Forelimb muscle (tissue), 1 donor: ENCODE results near the gene CDKAL1. TPM values are rescaled to one million over a fixed set of nuclear protein-coding genes. Genes with fewer than 3 reads are reported as not detected.

ENCODE experiments used
- DNase-seq: peaks from one replicate; pipeline ENCODE4 v3.0.0-alpha.2; 2013; ENCODE audit warnings: low read depth
- polyA plus RNA-seq: library from polyadenylated mRNA; unstranded; fragments of 120-200 nt; gene quantifications from one replicate; pipeline ENCODE4 v1.2.1, GENCODE V29; 2013; ENCODE audit not compliant: insufficient read length

The CDKAL1 gene
- polyA plus RNA-seq, 1 donor: 12.7 TPM

GRCh38 chr6:21102624-21103023 is 568.4 kb downstream of the CDKAL1 start:
- DNase-seq: no peak

- DNase-seq: no peak
These were observed 569.5 kb downstream of the CDKAL1 start for GRCh38 chr6:21103626-21104224.

DNA sequence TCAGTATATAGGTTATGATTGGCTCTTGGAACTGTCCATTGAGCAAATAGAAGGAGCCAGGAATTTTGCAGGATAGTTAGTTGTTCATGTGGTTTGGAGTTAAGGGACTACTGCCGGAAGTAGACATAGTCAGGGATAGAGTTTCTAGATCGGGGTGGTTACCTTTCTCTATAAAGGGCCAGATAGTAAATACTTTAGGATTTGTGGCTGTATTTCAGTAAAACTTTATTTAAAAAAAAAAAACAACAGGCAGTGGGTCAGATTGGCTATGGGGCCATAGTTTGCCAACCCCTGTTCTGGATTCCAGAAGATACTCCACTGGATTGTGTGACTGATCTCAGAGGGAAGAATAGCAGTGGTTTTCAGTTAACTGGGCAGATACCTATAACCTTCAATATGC is 570.0 kb downstream of the CDKAL1 start:
- no peak for DNase-seq

GRCh38 chr6:21107796-21108195 is 573.5 kb downstream of the CDKAL1 start:
- no peak for DNase-seq

GRCh38 chr6:21109391-21110178 is 575.3 kb downstream of the CDKAL1 start:
- DNase-seq: peak; percentile 49

DNA sequence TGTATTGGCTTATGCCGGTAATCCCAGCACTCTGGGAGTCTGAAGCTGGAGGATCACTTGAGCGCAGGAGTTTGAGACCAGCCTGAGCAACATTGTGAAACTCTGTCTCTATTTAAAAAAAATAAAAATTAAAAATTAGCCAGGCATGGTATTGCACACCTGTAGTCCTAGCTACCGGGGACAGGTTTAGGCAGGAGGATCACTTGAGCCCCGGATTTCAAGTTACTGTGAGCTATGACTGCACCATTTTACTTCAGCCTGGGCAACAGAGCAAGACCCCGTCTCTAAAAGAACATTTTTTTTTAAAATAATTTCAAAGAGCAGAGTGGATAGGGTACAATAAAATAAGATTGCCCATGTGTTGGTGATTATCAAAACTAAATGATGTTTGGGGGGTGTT is 576.4 kb downstream of the CDKAL1 start:
- no peak for DNase-seq

DNA sequence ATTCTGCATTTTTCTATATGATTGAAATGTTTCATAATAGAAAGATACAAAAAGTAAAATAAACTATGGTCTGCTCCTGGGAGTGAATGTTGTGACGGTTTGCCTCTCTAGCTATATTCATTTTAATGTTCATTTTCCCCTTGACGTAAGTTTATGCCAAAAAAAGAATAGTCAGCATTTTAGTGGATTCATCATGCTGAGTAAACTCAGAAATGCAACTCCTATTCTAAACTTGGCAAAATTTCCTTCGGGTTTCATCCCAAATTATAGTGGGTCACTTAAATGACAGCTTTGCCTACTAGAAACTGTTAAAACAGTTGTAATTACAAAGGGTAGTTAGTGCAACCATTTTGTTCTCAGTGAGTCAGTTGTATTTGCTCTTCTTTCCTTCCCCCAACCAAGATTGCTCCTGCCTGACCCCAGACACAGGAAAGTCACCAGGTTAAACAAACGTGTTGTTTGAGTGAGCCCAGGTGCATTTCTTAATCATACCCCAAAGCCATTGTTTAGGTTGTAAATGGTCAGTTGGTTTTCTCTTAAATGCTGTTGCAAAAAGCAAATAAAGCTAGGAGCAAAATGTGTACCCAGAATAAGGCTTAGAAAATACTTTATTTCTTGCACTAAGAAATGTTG is 577.0 kb downstream of the CDKAL1 start:
- DNase-seq: no peak

GRCh38 chr6:21115111-21115510 is 580.9 kb downstream of the CDKAL1 start:
- DNase-seq: no peak

GRCh38 chr6:21116736-21117135 is 582.5 kb downstream of the CDKAL1 start:
- no peak for DNase-seq

- no peak for DNase-seq
These were observed 584.0 kb downstream of the CDKAL1 start for GRCh38 chr6:21118216-21118780.

GRCh38 chr6:21121636-21122136 is 587.4 kb downstream of the CDKAL1 start:
- no peak for DNase-seq

DNA sequence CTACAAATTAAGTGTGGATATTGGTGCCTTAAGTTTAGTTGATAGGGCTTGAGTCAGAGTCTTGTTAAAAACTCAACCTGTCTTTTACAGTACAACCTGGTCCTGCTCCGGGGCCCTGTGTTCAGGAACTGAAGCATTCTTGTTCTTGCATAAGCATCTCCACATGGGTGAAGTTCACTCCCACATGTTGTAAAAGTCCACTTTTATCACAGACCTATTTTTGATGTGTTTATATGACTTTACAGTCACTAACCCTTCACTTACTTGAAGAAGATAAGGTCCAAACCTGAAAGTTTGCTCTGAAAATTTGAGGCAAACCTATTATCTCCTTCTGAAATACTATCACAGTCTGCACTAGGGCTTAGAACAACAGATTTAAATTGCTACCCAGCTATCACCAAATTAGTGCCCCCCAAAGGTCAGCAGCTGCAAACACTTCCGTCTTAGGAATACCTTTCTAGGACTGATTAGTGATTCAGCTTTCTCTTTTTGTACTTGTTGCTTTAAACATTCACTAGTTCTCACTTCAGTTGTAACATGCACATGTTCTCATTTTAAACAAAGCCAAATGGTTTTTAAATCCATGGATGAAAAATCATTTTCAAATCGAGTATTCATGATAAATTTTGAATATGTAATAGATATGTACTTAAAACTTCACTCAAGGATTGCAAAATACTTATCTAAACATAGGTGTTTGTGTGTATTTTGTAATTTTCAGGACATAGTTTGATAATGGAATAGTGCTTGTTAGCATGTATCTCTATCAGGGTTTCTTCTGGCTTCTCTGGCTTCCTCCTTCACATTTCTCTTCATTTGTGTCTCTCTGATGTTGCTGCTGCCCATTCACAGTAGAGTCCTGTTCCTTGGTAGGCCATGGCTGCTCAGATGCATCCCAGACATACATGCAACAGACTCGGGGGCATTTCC is 589.5 kb downstream of the CDKAL1 start:
- DNase-seq: no peak

DNA sequence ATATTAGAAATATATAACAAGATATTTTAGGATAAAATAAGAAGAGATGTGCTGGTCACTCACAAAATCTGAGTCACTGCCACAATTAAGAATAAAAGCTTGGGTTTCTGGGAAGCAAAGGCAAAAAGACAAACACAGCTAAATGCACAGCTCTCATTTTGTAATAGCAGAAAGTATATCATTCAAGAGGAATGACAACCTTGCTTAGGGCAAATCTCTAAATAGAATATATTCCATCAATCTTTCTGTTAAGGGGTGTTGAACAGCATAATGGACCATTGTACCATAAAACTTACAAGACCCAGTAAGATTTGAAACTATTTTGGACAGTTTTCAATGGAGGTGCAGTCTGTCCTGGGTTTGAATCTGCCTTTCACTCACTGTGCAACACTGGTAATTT is 594.3 kb downstream of the CDKAL1 start:
- DNase-seq: no peak

DNA sequence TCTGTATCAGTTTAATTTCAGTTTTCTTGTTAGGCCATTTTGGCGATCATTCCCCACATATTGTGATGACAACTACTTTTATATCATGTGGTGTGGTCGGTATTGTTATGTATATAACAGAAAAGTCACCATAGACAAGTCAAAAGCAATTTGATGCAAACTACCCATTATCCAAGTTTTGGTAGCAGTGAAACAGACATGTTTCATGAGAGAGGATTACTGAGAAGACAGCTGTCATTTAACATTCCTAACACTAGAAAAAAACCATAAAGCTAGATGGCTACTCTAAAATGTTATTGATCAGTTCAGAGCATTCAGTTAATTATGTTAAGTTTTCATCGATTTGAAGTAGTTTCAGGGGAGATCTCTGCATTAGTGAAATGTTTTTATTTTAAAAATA is 597.1 kb downstream of the CDKAL1 start:
- no peak for DNase-seq

DNA sequence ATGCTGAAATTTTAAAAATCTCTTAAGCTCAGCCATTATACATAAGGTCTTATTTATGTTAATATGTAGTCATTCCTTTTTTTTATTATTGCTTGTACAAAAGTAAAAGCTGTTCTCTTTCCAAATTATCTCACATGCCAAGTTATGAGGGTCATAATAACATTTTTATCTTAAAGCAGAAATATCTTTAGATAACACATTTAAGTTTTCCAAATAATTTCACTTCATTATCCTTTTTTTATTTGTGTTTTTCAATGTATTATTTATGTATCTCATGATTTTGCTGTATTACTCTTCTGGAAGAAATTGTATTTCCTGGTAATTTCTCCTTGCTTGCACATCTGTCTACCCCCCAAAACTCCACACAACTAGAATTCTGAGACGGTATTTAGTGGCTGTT is 598.2 kb downstream of the CDKAL1 start:
- DNase-seq: no peak

- no peak for DNase-seq
These were observed 598.9 kb downstream of the CDKAL1 start for GRCh38 chr6:21132856-21133838.

DNA sequence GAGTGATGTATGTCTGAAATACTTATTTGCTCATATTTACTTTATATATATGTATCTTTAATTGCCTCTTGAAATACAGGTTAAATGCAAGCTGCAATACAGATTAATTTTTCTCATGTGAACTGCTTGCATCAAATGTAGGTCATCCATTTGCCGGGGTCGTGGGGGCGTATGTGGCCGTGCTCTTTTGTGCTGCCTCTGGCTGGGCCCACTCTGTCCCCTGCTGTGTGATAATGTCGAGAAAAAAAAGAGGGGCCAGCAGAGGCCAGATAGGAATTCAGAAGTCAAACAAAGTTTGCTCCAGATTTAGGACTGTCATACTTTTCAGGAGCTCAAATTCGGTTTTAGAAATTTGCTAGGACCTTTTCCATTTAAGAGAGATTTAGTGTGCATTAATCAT is 599.6 kb downstream of the CDKAL1 start:
- DNase-seq: no peak

GRCh38 chr6:21134356-21134755 is 600.1 kb downstream of the CDKAL1 start:
- no peak for DNase-seq

- no peak for DNase-seq
These were observed 601.3 kb downstream of the CDKAL1 start for GRCh38 chr6:21135484-21136013.
